Neural cell (in vitro differentiated cells): ENCODE results near the gene TFCP2L1. TPM values are rescaled to one million over a fixed set of nuclear protein-coding genes. Genes with fewer than 3 reads are reported as not detected.

Source experiments
- H2AFZ ChIP-seq: fragments of 200-600, 300-800 bp; sonication (generic), shearing (Covaris generic); 2 replicates; pipeline ENCODE4 v1.6.0; 2014; ENCODE audit warnings: low read depth, mild to moderate bottlenecking, antibody characterized with exemption, low read length, moderate library complexity
- H3F3A ChIP-seq: fragments of 200-600 bp; shearing (Covaris generic); 2 replicates; pipeline ENCODE4 v1.6.1; 2016; ENCODE audit warnings: mild to moderate bottlenecking, moderate library complexity, mixed read lengths, antibody characterized with exemption, low read length; ENCODE audit not compliant: insufficient read depth, poor library complexity, severe bottlenecking
- H3K27ac ChIP-seq: fragments of 200-600, 300-800 bp; sonication (generic), shearing (Covaris generic); 2 replicates; pipeline ENCODE4 v1.5.1; 2014; ENCODE audit warnings: mild to moderate bottlenecking, low read length, moderate library complexity
- H3K27me3 ChIP-seq: fragments of 300-800, 200-600 bp; sonication (generic), shearing (Covaris generic); 2 replicates; pipeline ENCODE4 v1.6.0; 2014; ENCODE audit warnings: mild to moderate bottlenecking, low read depth, low read length, moderate library complexity; ENCODE audit not compliant: insufficient read depth
- H3K36me3 ChIP-seq: fragments of 300-800, 200-600 bp; sonication (generic), shearing (Covaris generic); 2 replicates; pipeline ENCODE4 v1.5.1; 2014; ENCODE audit warnings: mild to moderate bottlenecking, antibody characterized with exemption, low read length, moderate library complexity; ENCODE audit not compliant: insufficient read depth
- H3K4me2 ChIP-seq: fragments of 300-800, 200-600 bp; sonication (generic), shearing (Covaris generic); 2 replicates; pipeline ENCODE4 v1.6.0; 2014; ENCODE audit warnings: mild to moderate bottlenecking, low read length
- H3K4me3 ChIP-seq: fragments of 300-800, 200-600 bp; sonication (generic), shearing (Covaris generic); 2 replicates; pipeline ENCODE4 v1.5.1; 2014; ENCODE audit warnings: mild to moderate bottlenecking, low read length, moderate library complexity
- H3K79me2 ChIP-seq: fragments of 200-600 bp; shearing (Covaris generic); replicated peaks from 2 replicates; pipeline ENCODE4 v1.6.0; 2014; ENCODE audit warnings: mild to moderate bottlenecking, low read length, moderate library complexity; ENCODE audit not compliant: insufficient read depth
- H3K9ac ChIP-seq: fragments of 300-800, 200-600 bp; sonication (generic), shearing (Covaris generic); 2 replicates; pipeline ENCODE4 v1.6.1; 2016; ENCODE audit warnings: mild to moderate bottlenecking, low read length, mixed read lengths
- H3K9me2 ChIP-seq: fragments of 200-600 bp; shearing (Covaris generic); 2 replicates; pipeline ENCODE4 v1.6.1; 2016; ENCODE audit warnings: mild to moderate bottlenecking, low read length, mixed read lengths; ENCODE audit not compliant: insufficient read depth
- H3K9me3 ChIP-seq: fragments of 200-600, 300-800 bp; sonication (generic), shearing (Covaris generic); 2 replicates; pipeline ENCODE4 v1.6.1; 2016; ENCODE audit warnings: mild to moderate bottlenecking, mixed run types, low read length, moderate library complexity, mixed read lengths
- H4K20me1 ChIP-seq: fragments of 200-600 bp; shearing (Covaris generic); 2 replicates; pipeline ENCODE4 v1.6.1; 2016; ENCODE audit warnings: mild to moderate bottlenecking, mixed run types; ENCODE audit not compliant: insufficient read depth
- CTCF ChIP-seq: fragments of 450-650 bp; IDR thresholded peaks from 2 replicates; pipeline ENCODE4 v1.5.1; 2014; ENCODE audit warnings: antibody characterized with exemption, mild to moderate bottlenecking, moderate library complexity; ENCODE audit not compliant: poor library complexity, severe bottlenecking
- EP300 ChIP-seq: fragments of 450-650 bp; conservative IDR thresholded peaks from 2 replicates; pipeline ENCODE4 v1.6.1; 2014; ENCODE audit warnings: antibody characterized with exemption, mild to moderate bottlenecking, moderate library complexity; ENCODE audit not compliant: poor library complexity, severe bottlenecking
- EZH2 ChIP-seq: fragments of 200-600, 300-800 bp; shearing (Covaris generic), sonication (generic); IDR thresholded peaks from 2 replicates; pipeline ENCODE4 v1.6.1; 2014; ENCODE audit warnings: antibody characterized with exemption, low read length, borderline replicate concordance, mild to moderate bottlenecking; ENCODE audit not compliant: insufficient read depth, poor library complexity, severe bottlenecking
- MXI1 ChIP-seq: fragments of 450-650 bp; conservative IDR thresholded peaks from 2 replicates; pipeline ENCODE4 v1.6.1; 2014; ENCODE audit warnings: antibody characterized with exemption, mild to moderate bottlenecking; ENCODE audit not compliant: poor library complexity, severe bottlenecking
- POLR2AphosphoS5 ChIP-seq: IDR thresholded peaks from 2 replicates; pipeline ENCODE4 v1.6.1; 2012
- RAD21 ChIP-seq: fragments of 450-650 bp; conservative IDR thresholded peaks from 2 replicates; pipeline ENCODE4 v1.6.1; 2014; ENCODE audit warnings: antibody characterized with exemption, mild to moderate bottlenecking, moderate library complexity
- REST ChIP-seq: IDR thresholded peaks from 2 replicates; pipeline ENCODE4 v1.6.1; 2012; ENCODE audit warnings: borderline replicate concordance
- SMC3 ChIP-seq: fragments of 450-650 bp; conservative IDR thresholded peaks from 2 replicates; pipeline ENCODE4 v1.6.1; 2014; ENCODE audit warnings: antibody characterized with exemption, mild to moderate bottlenecking, moderate library complexity; ENCODE audit not compliant: poor library complexity
- TAF1 ChIP-seq: IDR thresholded peaks from 2 replicates; pipeline ENCODE4 v1.6.1; 2012; ENCODE audit warnings: low read depth
- polyA plus RNA-seq: library from polyadenylated mRNA; depleted of rRNA; stranded (reverse); fragments of >200 nt; gene quantifications from 2 replicates; pipeline ENCODE4 v1.2.3, GENCODE V29; 2014

The TFCP2L1 gene
- polyA plus RNA-seq, 1 donor from 2014 or later, result 0.04 TPM

GRCh38 chr2:121235542-121235941, 49.5 kb downstream of the TFCP2L1 start:
- H3K4me3 ChIP-seq, result no peak overlapping the region
- no peaks in the 10 kb centered on the region for H3K27me3 ChIP-seq
- H3K9me2 ChIP-seq, result no peaks in the 10 kb centered on the region
- H3F3A ChIP-seq, result no peaks in the 10 kb centered on the region
- TF ChIP-seq TAF1 (no peak), REST (no peak), EZH2 (no peak), RAD21 (no peak), CTCF (no peak), POLR2AphosphoS5 (no peak), EP300 (no peak), MXI1 (no peak), SMC3 (no peak)
- H3K27ac ChIP-seq, result no peak overlapping the region
- no peaks in the 10 kb centered on the region for H3K79me2 ChIP-seq
- no peaks in the 10 kb centered on the region for H4K20me1 ChIP-seq
- no peaks in the 10 kb centered on the region for H3K36me3 ChIP-seq
- no peak overlapping the region for H3K4me2 ChIP-seq
- H2AFZ ChIP-seq, result no peak overlapping the region
- H3K9ac ChIP-seq, result no peak overlapping the region
- H3K9me3 ChIP-seq, result no peaks in the 10 kb centered on the region

GRCh38 chr2:121234791-121235190, 50.2 kb downstream of the TFCP2L1 start:
- no peaks in the 10 kb centered on the region for H3K79me2 ChIP-seq
- no peak overlapping the region for H3K9ac ChIP-seq
- TF ChIP-seq REST (no peak), CTCF (no peak), POLR2AphosphoS5 (no peak), RAD21 (no peak), TAF1 (no peak), SMC3 (no peak), EP300 (no peak), MXI1 (no peak), EZH2 (no peak)
- H3K27ac ChIP-seq, result no peak overlapping the region
- H4K20me1 ChIP-seq, result no peaks in the 10 kb centered on the region
- H3K27me3 ChIP-seq, result no peaks in the 10 kb centered on the region
- H3F3A ChIP-seq, result no peaks in the 10 kb centered on the region
- H3K4me2 ChIP-seq, result no peak overlapping the region
- H2AFZ ChIP-seq, result no peak overlapping the region
- no peaks in the 10 kb centered on the region for H3K9me3 ChIP-seq
- no peaks in the 10 kb centered on the region for H3K9me2 ChIP-seq
- H3K36me3 ChIP-seq, result no peaks in the 10 kb centered on the region
- no peak overlapping the region for H3K4me3 ChIP-seq
